HepG2 (cell line): ENCODE measurements around the gene ZMYND8. TPM values are rescaled to one million over a fixed set of nuclear protein-coding genes. Genes with fewer than 3 reads are reported as not detected.

Source experiments
- FUBP1 ChIP-seq: sonication (generic); formaldehyde crosslinking; IDR thresholded peaks from 2 replicates; pipeline ENCODE4 v1.5.1; 2020; ENCODE audit warnings: missing genetic modification reagents, mild to moderate bottlenecking, borderline replicate concordance
- KAT8 ChIP-seq: IDR thresholded peaks from 2 replicates; pipeline ENCODE4 v1.6.1; 2016; ENCODE audit warnings: missing genetic modification reagents, missing compliant biosample characterization
- LBX2 ChIP-seq: sonication (generic); formaldehyde crosslinking; IDR thresholded peaks from 2 replicates; pipeline ENCODE4 v1.5.0; 2020; ENCODE audit warnings: missing genetic modification reagents, mild to moderate bottlenecking, borderline replicate concordance
- NCOA2 ChIP-seq: sonication (generic); formaldehyde crosslinking; IDR thresholded peaks from 2 replicates; pipeline ENCODE4 v1.8.0; 2022; ENCODE audit warnings: inconsistent platforms
- PRDM4 ChIP-seq: sonication (generic); formaldehyde crosslinking; IDR thresholded peaks from 2 replicates; pipeline ENCODE4 v1.9.0; 2021; ENCODE audit warnings: missing genetic modification reagents, borderline replicate concordance
- STAT5B ChIP-seq: sonication (generic); formaldehyde crosslinking; IDR thresholded peaks from 2 replicates; pipeline ENCODE4 v1.4.0; 2020; ENCODE audit warnings: missing genetic modification reagents
- YEATS2 ChIP-seq: sonication (generic); formaldehyde crosslinking; IDR thresholded peaks from 2 replicates; pipeline ENCODE4 v1.4.0; 2020; ENCODE audit warnings: missing genetic modification reagents, borderline replicate concordance
- ZIK1 ChIP-seq: sonication (generic); formaldehyde crosslinking; IDR thresholded peaks from 2 replicates; pipeline ENCODE4 v1.5.0; 2020; ENCODE audit warnings: mild to moderate bottlenecking, low read depth, missing genetic modification reagents, borderline replicate concordance
- ZNF264 ChIP-seq: sonication (generic); formaldehyde crosslinking; IDR thresholded peaks from 2 replicates; pipeline ENCODE4 v1.4.0; 2020; ENCODE audit warnings: missing genetic modification reagents
- ZNF746 ChIP-seq: sonication (generic); formaldehyde crosslinking; IDR thresholded peaks from 2 replicates; pipeline ENCODE4 v1.8.0; 2022; ENCODE audit warnings: mild to moderate bottlenecking, missing genetic modification reagents
- polyA plus RNA-seq, 8 experiments: library from polyadenylated mRNA; depleted of rRNA in 3 of 8; stranded (reverse) in 7 of 8; unstranded in 1 of 8; fragments of >200 nt; fragmentation: Illumina TruSeq in 4 of 8; extraction: Trizol in 4 of 8; gene quantifications; 2 replicates each; pipeline versions ENCODE4 v1.2.1 to v1.2.3, GENCODE V29; 2011 to 2016; ENCODE audit warnings: low read depth in 4 of 8, missing spikeins in 1 of 8, mixed read lengths in 1 of 8; ENCODE audit not compliant: insufficient read depth in 1 of 8
- total RNA-seq, 5 experiments: library from RNA; depleted of rRNA; stranded (reverse); fragments of >200 nt; fragmentation: Illumina TruSeq; extraction: Trizol; gene quantifications; 2 replicates each; pipeline ENCODE4 v1.2.3, GENCODE V29; 2016; ENCODE audit warnings: low read depth in 1 of 5

The ZMYND8 gene
- total and polyA plus RNA-seq, 2 of the 13 experiments (the other 11 are each of a cell fraction or from before 2014, with no cell fraction given): 53.9 to 84.7 TPM

GRCh38 chr20:47201074-47201730 lies 155.3 kb downstream of the ZMYND8 start (continued):
- TF ChIP-seq LBX2 (CRISPR knock-in tag) (0 out of 2 replicates have a peak, but pooled peaks have one; percentile 43), ZNF746 (no peak), STAT5B (no peak), ZIK1 (no peak), KAT8 (no peak), NCOA2 (0 out of 2 replicates have a peak, but pooled peaks have one; percentile 6), PRDM4 (CRISPR knock-in tag) (no peak), YEATS2 (CRISPR knock-in tag) (no peak), ZNF264 (no peak), FUBP1 (no peak)
